Measurements from ENCODE around the gene KIF26A. TPM values are rescaled to one million over a fixed set of nuclear protein-coding genes. Genes with fewer than 3 reads are reported as not detected.

Gene KIF26A
- total and polyA plus RNA-seq, 2 experiments from 2014 or later, result 5.6 to 103 TPM

GRCh38 chr14:104105822-104106470 is 32.4 kb upstream of the KIF26A start (continued):
- TF ChIP-seq ZNF462 (CRISPR knock-in tag; IDR thresholded peaks at IDR 0.05) (no peak), ETS1 (IDR thresholded peaks at IDR 0.05) (no peak), REST (IDR thresholded peaks at IDR 0.05; ENCODE audit: unreplicated experiment) (no peak), ZNF114 (CRISPR knock-in tag; IDR thresholded peaks at IDR 0.05) (no peak)
